OCI-M1 (cell line): Measurements from ENCODE around the gene ATP11A.

ENCODE experiments used
- DNase-seq: peaks from one replicate; lab custom pipeline; 2025; lab: John Stamatoyannopoulos, UW

Gene ATP11A

DNA sequence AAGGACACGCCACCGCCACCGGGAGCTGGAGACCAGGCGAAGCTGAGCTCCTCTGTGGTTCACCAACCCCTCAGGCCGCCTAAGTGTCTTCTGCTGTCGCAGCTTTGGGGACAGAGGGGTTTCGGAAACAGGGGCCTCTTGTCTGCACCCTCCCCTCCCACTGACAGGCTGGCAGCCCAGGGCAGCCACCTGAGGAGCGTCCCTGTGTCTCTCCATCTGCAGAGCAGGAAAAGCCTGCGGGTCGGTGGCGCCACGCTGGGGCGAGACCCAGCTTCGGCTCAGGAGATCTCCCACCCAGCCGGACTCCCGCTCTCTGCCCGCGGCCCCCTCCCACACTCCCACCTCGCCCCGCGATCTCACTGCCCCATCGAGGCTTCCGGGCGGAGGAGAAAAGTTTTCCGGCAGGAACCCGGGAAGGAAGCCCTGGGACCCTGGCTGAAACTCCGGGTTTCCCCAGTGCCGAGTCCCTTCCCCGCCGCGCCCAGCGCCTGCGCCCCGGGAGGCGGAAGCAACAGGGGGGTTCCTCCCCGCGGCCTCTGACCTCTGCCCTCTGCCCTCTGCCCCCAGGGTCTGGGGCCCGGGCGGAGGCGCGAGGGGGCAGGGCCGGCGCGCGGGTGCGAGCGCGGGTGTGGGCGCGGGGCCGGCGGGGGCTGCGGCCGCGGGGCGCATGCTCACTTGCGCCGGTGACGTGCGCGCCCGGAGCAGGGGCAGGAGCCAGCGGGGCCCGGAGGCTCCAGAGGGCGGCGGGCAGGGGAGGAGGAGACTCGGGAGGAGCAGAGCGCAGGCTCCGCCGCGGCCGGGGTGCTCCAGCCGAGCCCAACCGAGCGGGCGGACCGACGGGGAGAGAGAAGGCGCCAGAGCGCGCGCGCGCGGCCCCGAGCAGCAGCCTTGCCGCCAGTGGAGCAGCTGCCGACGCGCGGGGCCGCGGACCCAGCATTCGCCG lies at the start of gene ATP11A:
TSS of gene ATP11A (plus strand) at position 736 of the 943 bp plus-strand sequence. CDS start 379 bp downstream, outside the sequence.
- DNase-seq: peak; percentile 87

DNA sequence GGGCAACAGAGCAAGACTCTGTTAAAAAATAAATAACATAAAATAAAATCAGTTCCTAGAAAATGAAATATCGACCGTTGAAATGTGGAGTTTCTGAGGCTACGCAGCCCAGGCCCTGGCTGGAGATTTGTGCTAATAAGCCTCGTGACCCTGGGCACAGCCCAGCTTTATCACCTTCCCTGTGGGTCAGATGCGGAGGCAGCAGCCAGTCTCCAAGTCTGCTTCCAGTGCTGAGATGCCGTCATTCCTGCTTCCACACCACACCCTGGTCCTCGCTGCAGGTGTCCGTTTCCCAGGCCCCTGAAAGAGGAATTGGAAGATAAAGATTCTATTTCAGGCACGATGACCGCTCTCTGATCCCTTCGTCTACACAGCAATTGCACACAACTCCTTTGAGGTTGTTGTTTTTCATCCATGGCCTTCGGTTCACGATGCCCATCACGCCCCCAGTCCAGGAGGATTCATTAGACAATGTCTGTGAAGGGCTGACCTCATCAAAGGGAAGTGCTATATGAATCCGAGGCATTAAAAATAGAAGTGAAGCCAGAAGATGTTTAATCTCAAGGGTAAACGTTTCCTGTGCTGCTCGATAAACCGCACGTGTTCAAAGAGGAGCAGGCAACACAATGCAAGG lies 48.3 kb upstream of the ATP11A start:
- DNase-seq: no peak

DNA sequence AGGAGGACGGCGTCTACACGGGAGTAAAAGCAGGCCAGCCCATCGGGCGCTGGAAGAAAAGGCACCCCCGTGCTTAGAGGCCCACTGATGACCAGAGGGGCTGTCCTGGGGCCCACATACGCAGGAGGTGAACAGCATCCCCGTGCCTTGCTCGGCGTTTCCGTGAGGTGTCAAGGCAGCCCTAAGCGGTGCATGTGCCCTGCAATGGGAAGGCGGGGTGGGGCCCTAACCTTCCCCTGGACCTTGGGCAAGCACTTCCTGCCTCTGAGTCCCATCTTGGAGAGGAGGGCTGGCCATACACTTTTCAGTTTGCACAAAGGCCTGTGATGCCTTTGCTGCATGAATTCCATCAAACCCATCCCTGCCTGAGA lies 47.8 kb upstream of the ATP11A start:
- DNase-seq: no peak

DNA sequence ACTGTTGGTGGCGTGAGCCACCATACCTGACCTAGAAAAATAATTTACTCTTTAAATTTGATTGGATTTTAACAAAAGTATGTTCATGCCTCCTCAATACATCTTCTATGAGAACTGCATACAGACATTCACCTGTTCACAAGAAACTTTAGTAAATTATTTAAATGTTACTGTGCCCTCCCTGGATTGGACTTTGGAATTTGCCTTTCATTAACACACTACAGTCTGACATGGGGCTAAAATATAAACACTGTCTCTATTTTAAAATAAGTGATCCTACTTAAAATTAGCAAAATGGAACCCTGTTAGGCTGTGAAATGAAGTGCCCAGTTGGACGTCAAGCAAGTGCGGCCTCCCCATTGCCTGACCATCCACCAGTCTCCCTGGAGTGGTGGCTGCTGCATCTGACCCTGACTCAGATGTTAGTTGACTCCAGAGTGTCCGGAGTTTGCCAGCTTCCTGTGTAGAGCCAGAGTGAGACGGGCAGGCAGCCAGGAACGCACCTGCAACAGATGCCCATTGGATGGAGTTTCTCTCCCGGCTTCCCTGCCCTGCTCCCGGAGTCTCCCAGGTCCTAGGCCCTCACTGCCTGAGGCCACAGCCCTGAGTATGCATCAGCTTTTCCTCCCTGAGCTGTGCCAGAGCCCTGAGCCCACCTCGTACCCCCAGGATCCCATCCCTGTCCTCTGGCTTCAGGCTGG lies 45.9 kb upstream of the ATP11A start:
- DNase-seq: no peak

DNA sequence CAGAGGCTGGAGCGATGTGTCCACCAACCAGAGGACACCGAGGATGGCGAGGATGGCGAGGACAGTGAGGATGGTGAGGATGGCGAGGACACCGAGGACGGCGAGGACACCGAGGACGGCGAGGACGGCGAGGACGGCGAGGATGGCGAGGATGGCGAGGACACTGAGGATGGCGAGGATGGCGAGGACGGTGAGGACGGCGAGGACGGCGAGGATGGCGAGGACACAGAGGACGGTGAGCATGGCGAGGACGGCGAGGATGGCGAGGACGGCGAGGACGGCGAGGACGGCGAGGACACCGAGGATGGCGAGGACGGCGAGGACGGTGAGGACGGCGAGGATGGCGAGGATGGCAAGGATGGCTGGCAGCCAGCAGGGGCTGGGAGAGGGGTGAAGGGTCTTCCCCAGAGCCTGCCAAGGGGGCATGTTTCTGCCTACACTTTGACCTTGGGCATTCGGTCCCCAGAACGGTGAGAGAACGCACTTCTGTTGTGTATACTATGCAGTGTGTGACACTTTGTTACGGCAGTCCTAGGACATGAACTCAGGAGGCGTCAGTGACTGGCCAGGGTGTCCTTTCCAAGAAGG lies 44.4 kb upstream of the ATP11A start:
- no peak for DNase-seq

DNA sequence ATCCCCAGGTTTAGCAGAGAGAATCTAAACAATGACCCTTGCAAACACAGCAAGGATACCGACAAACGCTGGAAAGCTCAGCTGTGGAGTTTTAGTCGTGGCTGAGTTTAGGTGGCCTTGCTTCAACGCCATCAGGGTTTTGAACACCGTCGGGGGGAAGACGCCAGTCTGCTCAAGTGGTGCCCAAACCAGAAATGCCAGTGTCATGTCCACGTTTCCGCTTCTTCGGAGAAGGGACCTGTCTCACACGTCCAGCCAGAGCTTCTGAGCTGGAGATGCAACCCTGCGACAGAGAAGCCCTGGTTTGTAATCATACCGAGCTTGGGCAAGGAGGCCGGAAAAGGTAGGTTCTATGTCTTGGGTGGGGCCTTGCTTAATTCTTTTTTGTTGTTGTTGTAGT lies 42.6 kb upstream of the ATP11A start:
- DNase-seq: no peak

DNA sequence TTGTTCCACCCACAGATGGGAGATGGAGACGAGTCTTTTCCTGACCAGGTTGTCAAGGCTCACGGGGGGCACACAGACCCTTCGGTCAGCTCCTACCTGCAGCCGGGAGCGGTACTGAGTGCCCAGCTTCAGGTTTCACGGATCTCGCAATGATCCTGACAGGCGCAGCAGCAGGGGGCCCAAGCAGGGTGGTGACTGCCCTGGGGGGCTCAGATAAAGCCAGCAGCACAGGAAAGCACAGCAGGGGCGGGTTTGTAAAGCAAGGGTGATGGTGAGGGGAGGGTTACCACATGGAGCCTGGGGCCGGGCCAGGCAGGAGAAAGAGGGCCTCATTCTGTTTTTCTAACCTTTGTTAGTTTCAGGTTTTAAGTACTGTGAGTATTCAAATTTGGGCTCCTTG lies 41.7 kb upstream of the ATP11A start:
- DNase-seq: no peak

DNA sequence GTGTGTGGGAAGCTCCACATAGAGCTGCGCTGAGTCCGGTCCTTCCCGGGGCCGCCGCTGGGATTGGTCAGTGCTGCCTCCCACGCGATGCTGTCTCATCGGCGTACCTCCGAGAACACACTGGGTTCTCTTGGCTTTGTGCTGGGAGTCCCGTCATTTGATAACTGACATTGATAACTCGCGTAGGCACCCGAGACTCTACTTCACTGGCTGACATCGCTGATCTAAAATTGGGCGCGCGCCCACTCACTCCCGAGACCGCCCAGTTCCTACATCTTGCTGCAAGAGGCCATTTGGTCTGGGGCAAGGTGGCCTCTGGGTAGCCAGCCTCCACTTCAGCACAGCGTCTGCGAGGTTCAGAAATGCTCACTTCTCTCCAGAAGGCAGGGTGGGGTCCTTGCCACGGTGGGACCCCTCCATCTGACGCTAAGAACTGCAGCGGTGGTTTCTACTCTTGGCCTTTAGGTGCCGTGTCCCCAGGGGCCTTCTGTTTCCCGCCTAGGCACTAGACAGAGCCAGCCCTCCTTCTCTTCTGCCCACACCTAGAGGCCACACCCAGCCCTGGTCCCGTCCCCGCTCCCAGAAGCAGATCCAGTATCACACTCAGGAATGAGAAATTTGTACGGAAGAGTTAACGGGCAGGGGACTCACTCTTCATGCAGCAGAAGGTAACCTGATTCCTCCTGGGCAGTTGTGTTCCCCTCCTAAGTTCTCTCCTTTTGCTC lies 40.7 kb upstream of the ATP11A start:
- DNase-seq: no peak

DNA sequence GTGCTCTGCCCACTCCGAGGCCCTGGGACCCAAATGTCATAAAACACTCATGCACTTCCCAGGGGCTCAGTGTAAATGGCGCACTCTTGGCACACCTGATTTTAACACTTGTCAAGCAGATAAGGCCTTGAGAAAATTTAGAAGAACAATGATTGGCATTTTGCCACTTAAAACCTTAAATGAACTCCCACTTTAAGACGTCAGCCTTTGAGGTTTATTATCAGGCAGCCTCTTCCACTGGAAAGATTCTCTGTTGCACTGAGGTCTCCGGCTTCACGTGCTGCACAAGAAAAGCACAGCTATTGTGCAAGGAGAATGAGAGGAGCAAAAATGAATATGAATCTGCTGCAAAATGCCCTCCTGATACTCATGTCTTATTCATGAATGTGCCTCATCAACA lies 38.5 kb upstream of the ATP11A start:
- DNase-seq: peak; percentile 91

DNA sequence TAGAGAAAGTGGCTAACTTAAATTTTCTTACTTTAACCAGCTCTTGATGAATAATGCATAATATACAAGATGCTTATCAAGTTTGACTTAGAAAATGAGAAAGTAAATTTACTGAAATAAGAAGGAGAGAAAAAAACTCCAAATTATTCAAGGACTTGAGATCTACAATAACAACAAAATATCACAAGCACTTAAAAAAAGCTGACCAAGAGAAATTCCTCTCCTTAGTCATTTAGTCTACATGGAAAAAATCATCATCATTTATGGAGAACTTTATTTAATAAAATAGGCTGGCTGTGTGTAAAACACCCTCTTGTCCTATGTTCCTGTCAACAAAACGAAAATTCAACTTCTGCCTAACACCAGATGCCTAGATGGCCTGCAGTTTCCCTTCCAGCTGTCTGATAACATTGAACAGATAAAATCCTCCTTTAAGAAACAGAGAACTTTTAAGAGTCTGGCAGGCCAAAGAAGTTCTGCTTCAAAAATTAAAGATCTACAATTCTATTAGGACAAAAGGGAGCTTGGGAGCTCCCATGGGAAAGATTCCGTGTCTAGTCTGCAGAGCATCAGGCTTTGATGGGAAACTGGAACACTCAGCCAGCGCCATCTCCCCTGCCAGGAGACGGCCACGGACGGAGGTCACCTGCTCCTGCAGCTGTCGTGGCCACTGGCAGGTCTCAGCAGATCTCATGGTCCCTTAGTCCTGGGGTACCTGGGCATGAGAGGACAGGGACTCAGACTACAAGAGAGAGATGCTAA lies 37.9 kb upstream of the ATP11A start:
- peak; percentile 19 for DNase-seq

DNA sequence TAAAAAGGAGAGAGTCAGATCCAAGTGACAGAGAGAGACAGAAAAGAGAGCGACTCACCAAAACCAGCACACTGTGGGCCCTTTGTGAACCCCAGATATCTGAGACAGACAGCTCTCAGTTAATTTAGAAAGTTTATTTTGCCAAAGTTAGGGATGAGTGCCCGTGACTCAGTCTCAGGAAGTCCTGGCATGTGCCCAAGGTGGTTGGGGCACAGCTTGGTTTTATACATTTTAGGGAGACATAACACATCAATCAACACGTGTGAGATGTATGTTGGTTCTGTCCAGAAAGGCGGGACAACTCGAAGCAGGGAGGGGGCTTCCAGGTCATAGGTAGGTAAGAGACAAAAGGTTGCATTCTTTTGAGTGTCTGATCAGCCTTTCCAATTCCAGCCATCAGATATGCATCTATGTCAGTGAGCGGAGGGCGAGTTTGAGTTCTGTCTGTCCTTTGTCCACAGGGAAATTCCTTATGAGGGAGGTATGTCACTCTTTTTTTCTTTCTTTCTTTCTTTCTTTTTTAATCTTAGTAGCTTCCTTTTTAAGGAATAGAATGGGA lies 37.2 kb upstream of the ATP11A start:
- no peak for DNase-seq

DNA sequence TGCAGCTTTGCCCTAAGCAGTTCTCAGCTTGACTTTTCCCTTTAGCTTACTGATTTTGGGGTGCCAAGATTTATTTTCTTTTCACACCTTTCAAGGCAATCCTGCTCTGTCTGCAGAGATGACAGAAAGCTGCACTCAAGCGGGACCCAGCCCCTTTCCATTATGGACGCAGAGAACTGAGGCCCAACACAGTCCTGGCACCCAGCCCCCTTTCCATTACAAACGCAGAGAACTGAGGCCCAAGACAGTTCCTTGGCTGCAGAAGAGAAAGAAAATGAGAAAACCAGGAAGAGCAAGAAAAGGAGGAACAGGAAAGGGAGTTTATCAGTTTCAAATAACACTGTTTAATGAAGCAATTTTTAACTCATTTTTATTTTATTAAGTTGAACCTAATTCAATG lies 36.8 kb upstream of the ATP11A start:
- no peak for DNase-seq

DNA sequence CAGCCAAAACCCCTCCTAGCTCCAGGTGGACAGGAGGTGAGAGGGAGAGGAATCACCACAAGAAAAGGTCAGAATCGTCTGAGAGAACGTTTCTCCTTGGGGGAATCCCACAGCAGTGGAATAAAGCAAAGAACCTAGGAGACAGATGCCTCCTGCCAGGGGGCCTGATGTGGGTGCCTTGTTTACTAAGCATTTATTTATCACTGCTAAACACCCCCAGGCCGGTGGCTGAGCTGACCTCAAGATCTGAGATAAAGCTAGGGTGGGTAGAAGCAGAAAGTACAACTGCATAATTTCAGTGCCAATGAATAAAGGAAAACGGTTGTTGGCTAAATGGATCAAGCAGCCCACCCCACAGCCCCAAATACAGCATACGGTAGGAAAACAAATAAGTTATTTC lies 33.9 kb upstream of the ATP11A start:
- DNase-seq: peak; percentile 31

DNA sequence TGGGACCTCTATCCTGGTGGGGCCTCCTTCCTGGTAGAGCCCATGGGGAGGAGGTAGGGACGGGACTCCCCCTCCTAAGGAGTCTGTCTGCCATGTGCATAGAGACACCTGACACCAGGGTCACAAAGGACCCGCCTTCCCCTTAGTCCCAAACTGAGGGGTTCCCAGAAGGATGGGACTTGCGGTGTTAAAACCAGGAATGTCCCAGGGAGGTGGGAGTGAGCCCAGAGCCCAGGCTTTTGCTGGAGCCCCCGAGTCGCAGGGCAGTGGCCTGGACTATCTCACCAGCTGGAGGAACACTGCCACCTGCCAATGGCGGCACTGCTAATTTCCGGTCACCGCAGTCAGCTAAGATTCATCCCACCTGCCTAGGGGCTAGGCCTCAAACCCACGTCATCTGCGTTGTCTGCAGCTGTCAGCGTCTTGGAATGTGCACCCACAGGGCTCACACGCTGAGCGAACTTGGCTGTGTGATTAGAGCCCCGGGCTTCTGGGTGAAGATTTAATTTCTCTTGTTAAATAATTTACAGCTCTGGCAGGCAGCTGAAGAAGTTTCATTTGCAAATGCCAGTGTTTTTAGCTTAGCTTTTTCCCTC lies 31.9 kb upstream of the ATP11A start:
- no peak for DNase-seq

DNA sequence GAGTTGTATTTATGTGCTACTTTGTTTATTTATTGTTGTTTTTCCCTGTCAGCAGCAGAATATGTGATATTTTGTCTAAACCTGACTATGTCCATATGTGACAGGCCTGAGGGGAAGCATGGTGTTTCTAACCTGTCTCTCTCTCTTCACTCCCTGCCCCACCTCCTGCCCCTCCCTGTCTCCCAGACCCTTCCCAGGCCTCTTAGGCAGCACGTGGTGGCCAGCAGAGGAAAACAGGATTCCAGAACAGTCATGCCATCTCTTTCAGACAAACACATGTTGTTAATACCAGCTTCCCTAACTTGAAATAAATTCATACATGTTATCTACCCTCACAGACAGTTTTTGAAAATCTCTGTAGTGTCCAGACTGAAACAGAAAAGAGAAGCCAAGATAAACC lies 31.0 kb upstream of the ATP11A start:
- DNase-seq: no peak

DNA sequence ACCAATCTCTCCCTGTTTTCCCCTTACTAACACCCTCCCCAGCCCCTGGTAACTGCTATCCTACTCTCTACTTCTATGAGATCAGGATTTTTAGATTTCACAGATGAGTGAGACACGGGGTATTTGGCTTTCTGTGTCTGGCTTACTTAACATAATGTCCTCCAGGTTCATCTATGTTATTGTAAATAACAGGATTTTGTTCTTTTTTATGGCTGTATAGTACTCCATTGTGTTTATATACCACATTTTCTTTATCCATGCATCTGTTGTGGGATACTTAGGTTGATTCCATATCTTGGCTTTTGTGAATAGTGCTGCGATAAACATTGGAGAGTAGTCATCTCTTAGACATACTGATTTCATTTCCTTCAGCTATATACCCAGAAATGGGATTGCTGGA lies 28.5 kb upstream of the ATP11A start:
- no peak for DNase-seq

DNA sequence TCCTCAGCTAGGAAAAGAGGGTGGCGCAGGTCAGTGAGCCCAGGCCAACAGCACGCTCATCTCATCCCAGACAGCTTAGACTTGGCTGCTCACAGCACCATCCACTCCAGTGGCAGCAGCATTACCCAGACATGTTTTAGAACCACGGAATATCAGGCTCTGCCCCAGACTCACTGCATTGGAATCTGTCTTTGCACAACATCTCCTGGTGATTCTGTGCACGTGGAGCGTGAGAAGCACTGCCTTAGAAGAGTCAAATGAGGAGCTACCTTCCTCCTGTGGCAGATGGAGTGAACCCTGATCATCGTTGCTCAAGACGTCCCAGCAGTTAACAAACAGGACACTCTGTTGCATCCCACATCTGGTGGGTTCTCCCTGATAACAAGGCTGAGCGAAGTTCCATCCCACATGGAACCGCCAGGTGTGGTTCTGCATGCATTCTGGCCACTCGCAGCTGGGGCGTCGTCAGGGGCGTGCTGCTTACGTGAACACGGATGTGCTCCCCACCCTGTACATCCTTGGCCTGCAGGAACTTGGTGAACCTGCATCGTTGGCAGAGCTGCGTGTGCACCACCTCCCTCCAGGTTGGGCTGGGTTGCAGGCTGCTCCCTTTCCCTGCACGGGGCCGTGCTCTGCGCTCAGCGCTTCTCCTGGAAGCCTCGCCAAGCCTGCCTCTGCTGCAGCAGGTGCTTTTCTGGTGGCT lies 25.2 kb upstream of the ATP11A start:
- DNase-seq: no peak

DNA sequence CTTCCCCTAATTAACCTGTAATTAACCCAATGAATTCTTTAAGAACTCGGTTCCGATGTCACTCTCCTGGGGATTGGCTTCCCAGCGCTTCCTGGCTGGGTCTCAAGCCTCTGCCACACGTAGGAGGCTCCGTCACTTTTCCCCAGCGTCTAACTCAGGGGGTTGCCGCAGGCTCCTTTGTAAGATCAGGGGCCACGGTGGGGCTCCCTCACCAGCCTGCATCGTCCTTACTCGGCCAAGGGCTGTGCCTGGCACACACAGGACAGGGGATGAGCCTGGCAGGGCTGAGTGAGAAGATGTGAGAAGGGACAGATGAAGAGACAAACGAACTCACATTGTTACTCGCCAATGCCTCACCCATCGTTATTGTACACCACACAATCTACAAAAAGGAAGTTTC lies 20.9 kb upstream of the ATP11A start:
- DNase-seq: no peak

DNA sequence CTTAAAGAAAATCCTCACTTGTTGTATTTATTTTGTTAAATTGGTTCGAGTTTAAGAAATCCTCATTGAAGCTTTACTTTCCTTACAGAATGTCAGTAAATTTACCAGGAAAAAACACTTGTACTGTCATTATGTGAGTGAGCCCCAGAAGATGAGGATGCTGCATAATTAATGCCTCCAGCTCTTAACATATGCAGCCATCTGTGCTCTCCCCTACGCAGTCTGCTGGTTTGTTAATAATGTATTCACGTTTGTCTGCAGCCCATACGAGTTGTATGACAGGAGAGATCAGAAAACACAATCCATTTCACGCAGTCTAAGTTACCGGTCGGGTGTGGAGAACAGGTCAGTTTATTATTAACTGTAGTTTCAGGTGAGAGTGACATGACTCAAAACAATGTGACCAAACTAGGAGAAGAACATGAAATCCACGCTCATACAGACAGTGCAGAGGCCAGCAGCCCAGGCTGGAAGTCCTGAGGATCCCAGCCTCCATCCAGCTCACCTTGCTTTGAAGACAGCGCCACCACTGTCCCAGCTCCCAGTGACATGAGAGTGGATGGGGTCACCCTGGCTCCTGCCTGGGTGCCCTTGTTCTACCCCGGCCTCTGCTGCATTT lies 19.8 kb upstream of the ATP11A start:
- DNase-seq: no peak
